Tibial artery (tissue), 4 donors: ENCODE measurements around the gene WDR62.

Experiments
- DNase-seq, 2 donors: peaks; one replicate each; pipeline ENCODE4 v3.0.0-alpha.2; 2019
- H3K27ac ChIP-seq, 2 donors: fragments of 200-600 bp; sonication (generic) in 1 of 2; 1 replicate in 1 of 2; 2 replicates in 1 of 2; pipeline ENCODE4 v1.5.1; 2018 to 2019; ENCODE audit warnings: mild to moderate bottlenecking in 1 of 2
- H3K27me3 ChIP-seq, 2 donors: fragments of 200-600 bp; sonication (generic) in 1 of 2; one replicate each; pipeline versions ENCODE4 v1.5.1 to v1.6.0; 2016 to 2019
- H3K36me3 ChIP-seq, 3 donors: fragments of 200-600 bp; sonication (generic) in 2 of 3; one replicate each; pipeline ENCODE4 v1.5.1; 2016 to 2019; ENCODE audit warnings: mild to moderate bottlenecking in 2 of 3
- H3K4me1 ChIP-seq, 4 donors: fragments of 200-600 bp; sonication (generic) in 2 of 4; 1 replicate in 3 of 4; 2 replicates in 1 of 4; pipeline ENCODE4 v1.5.1; 2016 to 2019
- H3K4me3 ChIP-seq, 2 donors: fragments of 200-600 bp; sonication (generic) in 1 of 2; 1 replicate in 1 of 2; 2 replicates in 1 of 2; pipeline ENCODE4 v1.5.1; 2018 to 2019; ENCODE audit warnings: mild to moderate bottlenecking in 2 of 2
- H3K9me3 ChIP-seq, 3 donors: fragments of 200-600 bp; sonication (generic) in 1 of 3; one replicate each; pipeline ENCODE4 v1.5.1; 2016 to 2019
- CTCF ChIP-seq, 2 experiments: fragments of 200-600 bp in 1 of 2; fragments of 450-650 bp in 1 of 2; IDR thresholded peaks; one replicate each; pipeline ENCODE4 v1.5.1; 2017 to 2019; ENCODE audit warnings: antibody characterized with exemption in 2 of 2, mild to moderate bottlenecking in 1 of 2, moderate library complexity in 1 of 2
- intact Hi-C: fragments of 100-400 bp; cut with DNase I; formaldehyde crosslinking; loops from one replicate; pipeline ENCODE4 v1.15.0; 2023; ENCODE audit warnings: low total_unique reads

Gene WDR62

GRCh38 chr19:36144624-36145023, 89.9 kb downstream of the WDR62 start:
- Histone ChIP-seq H3K9me3 (no peaks in the 10 kb centered on the region), H3K36me3 (peaks cover 66 to 78% (median 67%) of the 10 kb centered on the region in 3 donors), H3K27ac (no peak overlapping the region), H3K4me1 (peaks cover 0 to 10% (median 9%) of the 10 kb centered on the region in 4 donors), H3K27me3 (no peaks in the 10 kb centered on the region), H3K4me3 (no peak overlapping the region)
- no peak for TF ChIP-seq CTCF (IDR thresholded peaks at IDR 0.05)
- intact Hi-C loops, result no loop called here
- DNase-seq, result no peak

GRCh38 chr19:36149673-36150406, 95.1 kb downstream of the WDR62 start:
- no peaks in the 10 kb centered on the region for H3K9me3 ChIP-seq
- no peak for TF ChIP-seq CTCF (IDR thresholded peaks at IDR 0.05)
- H3K27ac ChIP-seq, result peak overlapping the region; percentile 99 to 100
- intact Hi-C loops, result loop anchor here (10.0 kb wide), 1 partner anchor 155 kb away; the partner anchor contains the start of gene SDHAF1
- peaks cover 0 to 30% (median 23%) of the 10 kb centered on the region in 4 donors for H3K4me1 ChIP-seq
- H3K27me3 ChIP-seq, result no peaks in the 10 kb centered on the region
- DNase-seq, result no peak
- no peak overlapping the region for H3K4me3 ChIP-seq
- H3K36me3 ChIP-seq, result peaks cover 48 to 65% (median 52%) of the 10 kb centered on the region in 3 donors

GRCh38 chr19:36150586-36150985, 95.9 kb downstream of the WDR62 start:
- peaks cover 0 to 30% (median 23%) of the 10 kb centered on the region in 4 donors for H3K4me1 ChIP-seq
- no peak for DNase-seq
- no peak for TF ChIP-seq CTCF (IDR thresholded peaks at IDR 0.05)
- peaks cover 42 to 57% (median 46%) of the 10 kb centered on the region in 3 donors for H3K36me3 ChIP-seq
- intact Hi-C loops, result loop anchor here (10.0 kb wide), 1 partner anchor 156 kb away; the partner anchor contains the start of gene SDHAF1
- no peaks in the 10 kb centered on the region for H3K27me3 ChIP-seq
- peak overlapping the region; percentile 99 to 100 for H3K27ac ChIP-seq
- H3K4me3 ChIP-seq, result peak overlapping the region; percentile 68 to 82
- no peaks in the 10 kb centered on the region for H3K9me3 ChIP-seq

- intact Hi-C loops, result loop anchor here (10.0 kb wide), 1 partner anchor 157 kb away; the partner anchor contains the start of gene SDHAF1
- no peak for TF ChIP-seq CTCF (IDR thresholded peaks at IDR 0.05)
- H3K4me1 ChIP-seq, result peaks cover 0 to 30% (median 23%) of the 10 kb centered on the region in 4 donors
- H3K36me3 ChIP-seq, result peaks cover 34 to 49% (median 38%) of the 10 kb centered on the region in 3 donors
- no peaks in the 10 kb centered on the region for H3K27me3 ChIP-seq
- H3K27ac ChIP-seq, result peak overlapping the region; percentile 99 to 100
- H3K9me3 ChIP-seq, result no peaks in the 10 kb centered on the region
- H3K4me3 ChIP-seq, result peak overlapping the region; percentile 68 to 82
- peak; percentile 76 to 90 for DNase-seq
Observed at GRCh38 chr19:36151144-36152018, 96.7 kb downstream of the WDR62 start.

- Histone ChIP-seq H3K4me3 (peak overlapping the region; percentile 68 to 82), H3K36me3 (peaks cover 28 to 43% (median 32%) of the 10 kb centered on the region in 3 donors), H3K9me3 (no peaks in the 10 kb centered on the region), H3K4me1 (peaks cover 0 to 30% (median 23%) of the 10 kb centered on the region in 4 donors), H3K27me3 (no peaks in the 10 kb centered on the region), H3K27ac (peak overlapping the region; percentile 99 to 100)
- intact Hi-C loops, result loop anchor here (10.0 kb wide), 1 partner anchor 157 kb away; the partner anchor contains the start of gene SDHAF1
- TF ChIP-seq CTCF (IDR thresholded peaks at IDR 0.05), result no peak
- DNase-seq, result no peak
Observed at GRCh38 chr19:36152019-36152351, 97.3 kb downstream of the WDR62 start.
